GM12878 (cell line): ENCODE results near the gene GRIN2D. TPM values are rescaled to one million over a fixed set of nuclear protein-coding genes. Genes with fewer than 3 reads are reported as not detected.
"Not testable (repeated sequence)": the region's sequence is repeated elsewhere in the genome, so short reads cannot be mapped to it uniquely, and the experiment has no call there.

Source experiments
- ATAC-seq: fragments of 200-7000 bp; cut with Tn5 transposase; 3 replicates; pipeline ENCODE4 v1.9.1; 2020; ENCODE audit warnings: mild to moderate bottlenecking, moderate library complexity
- BruUV-seq: library from RNA; stranded (reverse); fragments of 400-500 nt; replicated peaks from 2 replicates; lab custom pipeline; 2021; lab: Mats Ljungman, UMichigan
- CTCF ChIA-PET: fragments of 300-600 bp; sonication (Branson Sonifier 250); formaldehyde crosslinking; extraction: SDS; loops from one replicate; lab custom pipeline; 2021; ENCODE audit warnings: inconsistent platforms; lab: Yijun Ruan, JAX
- POLR2A ChIA-PET: fragments of 350-600 bp; formaldehyde crosslinking; extraction: SDS; loops from one replicate; lab custom pipeline; 2021; ENCODE audit warnings: inconsistent platforms; lab: Charles Lee
- RAD21 ChIA-PET: fragments of 300-600 bp; sonication (Branson Sonifier 250); formaldehyde crosslinking; loops from one replicate; lab custom pipeline; 2023; ENCODE audit warnings: antibody characterized with exemption; ENCODE audit not compliant: unreplicated experiment; lab: Charles Lee
- SMC1A ChIA-PET: fragments of 300-600 bp; sonication (Branson Sonifier 250); formaldehyde crosslinking; loops from one replicate; lab custom pipeline; 2023; ENCODE audit not compliant: unreplicated experiment, uncharacterized antibody; lab: Charles Lee
- DNase-seq: peaks from one replicate; pipeline ENCODE4 v3.0.0-alpha.2; 2011; ENCODE audit warnings: low read depth, low spot score
- FAIRE-seq: peaks from 3 replicates; lab custom pipeline; 2011; peaks lifted over from hg19 to GRCh38; lab: Jason Lieb, UNC
- H2AFZ ChIP-seq: 2 replicates; pipeline ENCODE4 v1.6.0; 2011; ENCODE audit warnings: low read depth, low read length, control low read depth; ENCODE audit not compliant: control insufficient read depth
- H3K27ac ChIP-seq: 2 replicates; pipeline ENCODE4 v1.5.1; 2011; ENCODE audit warnings: control low read depth; ENCODE audit not compliant: control insufficient read depth, insufficient read depth
- H3K27me3 ChIP-seq, 2 experiments: replicated peaks in 1 of 2; 2 replicates each; pipeline versions ENCODE4 v1.6.0 to v1.6.1; 2011; ENCODE audit warnings: low read length in 1 of 2; ENCODE audit not compliant: control insufficient read depth in 2 of 2, insufficient read depth in 2 of 2
- H3K36me3 ChIP-seq, 2 experiments: 2 replicates each; pipeline ENCODE4 v1.5.1; 2011; ENCODE audit warnings: low read length in 1 of 2; ENCODE audit not compliant: control insufficient read depth in 2 of 2, insufficient read depth in 2 of 2
- H3K4me1 ChIP-seq: 2 replicates; pipeline ENCODE4 v1.6.1; 2011; ENCODE audit warnings: mild to moderate bottlenecking, low read length, moderate library complexity, mixed read lengths; ENCODE audit not compliant: control insufficient read depth, insufficient read depth
- H3K4me2 ChIP-seq: 2 replicates; pipeline ENCODE4 v1.6.0; 2011; ENCODE audit warnings: control low read depth; ENCODE audit not compliant: control insufficient read depth, insufficient read depth
- H3K4me3 ChIP-seq: fragments of 200-600 bp; sonication (generic); 2 replicates; pipeline ENCODE4 v1.5.1; 2016
- H3K79me2 ChIP-seq: 2 replicates; pipeline ENCODE4 v1.6.0; 2011; ENCODE audit warnings: low read length; ENCODE audit not compliant: control insufficient read depth, insufficient read depth
- H3K9ac ChIP-seq: 2 replicates; pipeline ENCODE4 v1.8.0; 2011; ENCODE audit warnings: low read length, control low read depth, mixed read lengths; ENCODE audit not compliant: control insufficient read depth, insufficient read depth
- H3K9me3 ChIP-seq: replicated peaks from 3 replicates; pipeline ENCODE4 v1.5.1; 2011; ENCODE audit warnings: mild to moderate bottlenecking, low read length; ENCODE audit not compliant: control insufficient read depth, insufficient read depth
- H4K20me1 ChIP-seq: 2 replicates; pipeline ENCODE4 v1.6.0; 2011; ENCODE audit not compliant: control insufficient read depth, insufficient read depth
- TAF1 ChIP-seq: IDR thresholded peaks from 2 replicates; pipeline ENCODE4 v1.6.1; 2011; ENCODE audit warnings: mild to moderate bottlenecking, low read depth, low read length, borderline replicate concordance
- WGBS: methylation state at CpG from one replicate; pipeline ENCODE4 v1.1.6; 2016; ENCODE audit warnings: low lambda C conversion rate; ENCODE audit not compliant: insufficient replicate concordance, insufficient coverage; ENCODE audit errors: missing lambda C conversion rate; 5-methylcytosine and 5-hydroxymethylcytosine counted together
- in situ Hi-C: fragments of 300-500 bp; cut with MboI; formaldehyde crosslinking; loops from 9 replicates; pipeline ENCODE4 v1.14.3; 2018; ENCODE audit warnings: mixed read lengths
- intact Hi-C: fragments of 100-400 bp; cut with micrococcal nuclease; formaldehyde crosslinking; loops from one replicate; pipeline ENCODE4 v1.14.2; 2022; ENCODE audit not compliant: unreplicated experiment
- polyA plus RNA-seq, 11 experiments: library from polyadenylated mRNA; depleted of rRNA in 4 of 11; unstranded in 6 of 11; stranded (reverse) in 5 of 11; fragments of >200 nt; fragmentation: Nextera tagmentation in 4 of 11; fragmentation: Illumina TruSeq in 1 of 11; extraction: Ambion mirVana in 4 of 11; extraction: Trizol in 1 of 11; gene quantifications; 1 replicate in 1 of 11; 2 replicates in 10 of 11; pipeline versions ENCODE4 v1.2.1 to v1.2.3, GENCODE V29; 2011 to 2016; ENCODE audit warnings: inconsistent platforms in 2 of 11, missing spikeins in 2 of 11, low read depth in 1 of 11
- total RNA-seq, 4 experiments: library from RNA; depleted of rRNA in 3 of 4; stranded (reverse); fragments of >200 nt in 3 of 4; fragmentation: Illumina TruSeq in 1 of 4; extraction: Trizol in 1 of 4; gene quantifications; 2 replicates each; pipeline versions ENCODE4 v1.2.1 to v1.2.3, GENCODE V29; 2013 to 2021

GRIN2D gene
- total and polyA plus RNA-seq, 10 of the 15 experiments (the other 5 are each of a cell fraction or from before 2014, with no cell fraction given) = 0.03 to 0.38 (median 0.04) TPM; not detected in 3

- BruUV-seq = no TSS peak
- Histone ChIP-seq H3K79me2 (no peaks in the 10 kb centered on the region), H3K36me3 (no peaks in the 10 kb centered on the region), H3K4me3 (no peak overlapping the region), H3K4me1 (no peaks in the 10 kb centered on the region), H2AFZ (no peak overlapping the region), H3K27ac (no peak overlapping the region), H3K27me3 (no peaks in the 10 kb centered on the region), H3K4me2 (no peak overlapping the region), H4K20me1 (no peaks in the 10 kb centered on the region), H3K9me3 (no peaks in the 10 kb centered on the region), H3K9ac (no peak overlapping the region)
- in situ Hi-C loops (no loop called here), intact Hi-C loops (no loop called here)
- ATAC-seq (no peak), FAIRE-seq (no peak), DNase-seq (no peak)
- WGBS = 60% methylated on average over 6 of the region's 7 CpGs
- TF ChIP-seq TAF1 = no peak
- POLR2A ChIA-PET = interaction anchor here (0.7 kb wide), 1 partner anchor 10 kb away, joined by 3 read pairs; no protein-coding TSS in a partner anchor
- SMC1A ChIA-PET = interaction anchor here (0.6 kb wide), 1 partner anchor 153 kb away, joined by 3 read pairs; no protein-coding TSS in a partner anchor
- CTCF ChIA-PET = interaction anchor here (0.6 kb wide), 1 partner anchor 1536 kb away, joined by 3 read pairs; no protein-coding TSS in a partner anchor
- RAD21 ChIA-PET = no interaction called here
Measured at GRCh38 chr19:48371367-48371766, 22.1 kb upstream of the GRIN2D start.

GRCh38 chr19:48371771-48372170 is 21.7 kb upstream of the GRIN2D start:
- 42% methylated on average over 5 of the region's 5 CpGs for WGBS
- H3K27ac ChIP-seq, ATAC-seq, H4K20me1 ChIP-seq, intact Hi-C loops, H3K79me2 ChIP-seq, DNase-seq, in situ Hi-C loops, RAD21 ChIA-PET, BruUV-seq, H3K4me3 ChIP-seq, H3K36me3 ChIP-seq, FAIRE-seq, H3K9ac ChIP-seq, H3K4me2 ChIP-seq, H2AFZ ChIP-seq, H3K4me1 ChIP-seq, H3K9me3 ChIP-seq, H3K27me3 ChIP-seq: not testable (repeated sequence)
- POLR2A ChIA-PET = interaction anchor here (0.7 kb wide), 1 partner anchor 11 kb away, joined by 3 read pairs; no protein-coding TSS in a partner anchor
- SMC1A ChIA-PET = interaction anchor here (0.6 kb wide), 1 partner anchor 154 kb away, joined by 3 read pairs; no protein-coding TSS in a partner anchor
- CTCF ChIA-PET = interaction anchor here (0.6 kb wide), 1 partner anchor 1535 kb away, joined by 3 read pairs; no protein-coding TSS in a partner anchor
